K562 (cell line): ENCODE measurements around the gene CCDC88C. TPM values are rescaled to one million over a fixed set of nuclear protein-coding genes. Genes with fewer than 3 reads are reported as not detected.

ENCODE experiments used
- ATAC-seq: fragments of 200-7000 bp; cut with Tn5 transposase; 3 replicates; pipeline ENCODE4 v1.9.1; 2020; ENCODE audit warnings: moderate library complexity
- BruUV-seq: library from RNA; stranded (reverse); fragments of 400-500 nt; replicated peaks from 2 replicates; lab custom pipeline; 2021; lab: Mats Ljungman, UMichigan
- CTCF ChIA-PET: fragments of 300-600 bp; formaldehyde crosslinking; extraction: SDS; loops from one replicate; lab custom pipeline; 2021; ENCODE audit warnings: low intra/inter-chr PET ratio; lab: Yijun Ruan, JAX
- POLR2A ChIA-PET: fragments of 300-600, 350-650 bp; sonication (Branson Sonifier 250); formaldehyde crosslinking; extraction: SDS; loops from one replicate; lab custom pipeline; 2021; ENCODE audit warnings: antibody characterized with exemption, inconsistent platforms; lab: Yijun Ruan, JAX
- DNase-seq, 4 experiments: peaks; one replicate each; pipeline versions ENCODE4 v3.0.0 to v3.0.0-alpha.2; 2011 to 2018; ENCODE audit warnings: low spot score in 3 of 4, mixed read lengths in 3 of 4; ENCODE audit errors: extremely low read depth in 1 of 4
- FAIRE-seq: peaks from 2 replicates; lab custom pipeline; 2011; peaks lifted over from hg19 to GRCh38; lab: Jason Lieb, UNC
- H2AFZ ChIP-seq: 2 replicates; pipeline ENCODE4 v1.6.0; 2011; ENCODE audit warnings: low read depth, low read length, control low read depth, inconsistent platforms
- H3K27ac ChIP-seq: fragments of 200-600 bp; 3 replicates; pipeline ENCODE4 v1.8.0; 2011; ENCODE audit warnings: low read depth, mild to moderate bottlenecking, control low read depth, inconsistent platforms, low read length, moderate library complexity, mixed read lengths; ENCODE audit errors: extremely low read depth
- H3K27me3 ChIP-seq, 2 experiments: fragments of 300-600 bp in 1 of 2; 2 replicates in 1 of 2; 3 replicates in 1 of 2; pipeline versions ENCODE4 v1.6.0 to v1.8.0; 2011; ENCODE audit warnings: inconsistent platforms in 2 of 2, low read length in 2 of 2, mild to moderate bottlenecking in 1 of 2, mixed read lengths in 1 of 2, moderate library complexity in 1 of 2; ENCODE audit not compliant: control insufficient read depth in 2 of 2, insufficient read depth in 2 of 2
- H3K36me3 ChIP-seq: fragments of 300-600 bp; 3 replicates; pipeline ENCODE4 v1.8.0; 2011; ENCODE audit warnings: mild to moderate bottlenecking, low read length, inconsistent platforms; ENCODE audit not compliant: control insufficient read depth, insufficient read depth
- H3K4me1 ChIP-seq, 2 experiments: fragments of 200-600 bp in 1 of 2; replicated peaks in 1 of 2; 2 replicates in 1 of 2; 3 replicates in 1 of 2; pipeline versions ENCODE4 v1.5.1 to v1.8.0; 2011; ENCODE audit warnings: inconsistent platforms in 2 of 2, low read length in 2 of 2, mild to moderate bottlenecking in 1 of 2, mixed read lengths in 1 of 2, moderate library complexity in 1 of 2; ENCODE audit not compliant: control insufficient read depth in 2 of 2, insufficient read depth in 2 of 2
- H3K4me2 ChIP-seq: 2 replicates; pipeline ENCODE4 v1.6.1; 2011; ENCODE audit warnings: low read length, control low read depth, inconsistent platforms, mixed read lengths; ENCODE audit not compliant: insufficient read depth
- H3K4me3 ChIP-seq: fragments of 200-600 bp; sonication (generic), shearing (Covaris generic); 2 replicates; pipeline ENCODE4 v1.5.1; 2016; ENCODE audit warnings: control low read depth, inconsistent platforms
- H3K79me2 ChIP-seq: fragments of 200-600 bp; 3 replicates; pipeline ENCODE4 v1.8.0; 2011; ENCODE audit warnings: low read length, inconsistent platforms; ENCODE audit not compliant: control insufficient read depth, insufficient read depth
- H3K9ac ChIP-seq, 2 experiments: 2 replicates each; pipeline versions ENCODE4 v1.6.0 to v1.6.1; 2011; ENCODE audit warnings: low read depth in 2 of 2, low read length in 2 of 2, control low read depth in 1 of 2, inconsistent platforms in 1 of 2, mild to moderate bottlenecking in 1 of 2, mixed read lengths in 1 of 2; ENCODE audit not compliant: insufficient read depth in 1 of 2
- H3K9me1 ChIP-seq: one replicate; pipeline ENCODE4 v1.6.0; 2011; ENCODE audit warnings: inconsistent platforms, mild to moderate bottlenecking, low read length, moderate library complexity; ENCODE audit not compliant: control insufficient read depth, insufficient read depth
- H3K9me3 ChIP-seq: replicated peaks from 2 replicates; pipeline ENCODE4 v1.5.1; 2011; ENCODE audit warnings: low read depth, low read length, inconsistent platforms; ENCODE audit not compliant: control insufficient read depth, insufficient read depth
- H4K20me1 ChIP-seq: replicated peaks from 2 replicates; pipeline ENCODE4 v1.6.1; 2011; ENCODE audit warnings: low read length, inconsistent platforms, mixed read lengths; ENCODE audit not compliant: control insufficient read depth, insufficient read depth
- ARID1B ChIP-seq: fragments of 450-650 bp; IDR thresholded peaks from 2 replicates; pipeline ENCODE4 v1.6.1; 2016; ENCODE audit warnings: antibody characterized with exemption, mild to moderate bottlenecking, inconsistent platforms
- ARNT ChIP-seq, 2 experiments: fragments of 450-650 bp; IDR thresholded peaks; 2 replicates each; pipeline ENCODE4 v1.6.1; 2016; ENCODE audit warnings: mild to moderate bottlenecking in 1 of 2
- CBFA2T2 ChIP-seq: fragments of 450-650 bp; conservative IDR thresholded peaks from 2 replicates; pipeline ENCODE4 v1.6.1; 2017; ENCODE audit warnings: mild to moderate bottlenecking
- CCAR2 ChIP-seq: fragments of 200-400 bp; formaldehyde crosslinking; IDR thresholded peaks from 2 replicates; pipeline ENCODE4 v1.6.1; 2017; ENCODE audit warnings: mild to moderate bottlenecking, low read depth, low read length
- EP400 ChIP-seq: fragments of 450-650 bp; IDR thresholded peaks from 2 replicates; pipeline ENCODE4 v1.6.1; 2017; ENCODE audit warnings: antibody characterized with exemption, mild to moderate bottlenecking, moderate library complexity
- FOXK1 ChIP-seq: sonication (generic); formaldehyde crosslinking; IDR thresholded peaks from 2 replicates; pipeline ENCODE4 v1.8.0; 2022; ENCODE audit warnings: missing genetic modification reagents, mild to moderate bottlenecking, borderline replicate concordance
- HNRNPUL1 ChIP-seq: fragments of 200-400 bp; formaldehyde crosslinking; IDR thresholded peaks from 2 replicates; pipeline ENCODE4 v1.6.1; 2017; ENCODE audit warnings: low read length
- KAT2B ChIP-seq: IDR thresholded peaks from one replicate; pipeline ENCODE4 v1.6.1; 2012; ENCODE audit warnings: low read depth, mild to moderate bottlenecking, control low read depth, inconsistent platforms, low read length, moderate library complexity
- KDM2B ChIP-seq: fragments of 250-450 bp; sonication (Bioruptor Pico); IDR thresholded peaks from 2 replicates; pipeline ENCODE4 v1.8.0; 2021; ENCODE audit warnings: mild to moderate bottlenecking, moderate library complexity
- KLF1 ChIP-seq: fragments of 450-650 bp; IDR thresholded peaks from 2 replicates; pipeline ENCODE4 v1.6.1; 2016; ENCODE audit warnings: missing genetic modification characterization, missing compliant biosample characterization
- LEF1 ChIP-seq: fragments of 450-650 bp; IDR thresholded peaks from 2 replicates; pipeline ENCODE4 v1.6.1; 2016; ENCODE audit warnings: mild to moderate bottlenecking
- RCOR1 ChIP-seq, 2 experiments: IDR thresholded peaks; 2 replicates each; pipeline ENCODE4 v1.6.1; 2012; ENCODE audit warnings: low read depth in 2 of 2, low read length in 2 of 2, borderline replicate concordance in 1 of 2, improper control_type of control experiment in 1 of 2
- TCF7L2 ChIP-seq: fragments of 150-350 bp; IDR thresholded peaks from 2 replicates; pipeline ENCODE4 v1.6.1; 2016; ENCODE audit warnings: low read depth, mild to moderate bottlenecking, low read length, moderate library complexity
- TRIM25 ChIP-seq: fragments of 450-650 bp; IDR thresholded peaks from 2 replicates; pipeline ENCODE4 v1.7.0; 2016; ENCODE audit warnings: borderline replicate concordance
- ZNF140 ChIP-seq: fragments of 250-450 bp; sonication (Bioruptor Pico); IDR thresholded peaks from 2 replicates; pipeline ENCODE4 v1.8.0; 2021; ENCODE audit warnings: moderate library complexity, mild to moderate bottlenecking, inconsistent platforms
- ZNF3 ChIP-seq: fragments of 250-450 bp; sonication (Bioruptor Pico); IDR thresholded peaks from 2 replicates; pipeline ENCODE4 v1.5.0; 2021; ENCODE audit warnings: mild to moderate bottlenecking, moderate library complexity
- ZNF395 ChIP-seq: fragments of 200-800 bp; sonication (Bioruptor generic); IDR thresholded peaks from 2 replicates; pipeline ENCODE4 v1.6.1; 2017; ENCODE audit warnings: missing genetic modification characterization, missing compliant biosample characterization
- WGBS: fragments of 100-300 bp; shearing (Covaris generic); methylation state at CpG from one replicate; pipeline ENCODE4 v1.1.6; 2016; ENCODE audit warnings: low coverage, mixed read lengths; ENCODE audit not compliant: insufficient coverage; ENCODE audit errors: missing lambda C conversion rate; 5-methylcytosine and 5-hydroxymethylcytosine counted together
- in situ Hi-C: fragments of 300-500 bp; cut with MboI; formaldehyde crosslinking; loops from 4 replicates; pipeline ENCODE4 v1.15.0; 2018; ENCODE audit warnings: inconsistent platforms, mixed read lengths
- intact Hi-C: fragments of 100-400 bp; cut with micrococcal nuclease; formaldehyde crosslinking; loops from 2 replicates; pipeline ENCODE4 v1.14.2; 2022
- polyA plus RNA-seq, 8 experiments: library from polyadenylated mRNA; depleted of rRNA in 4 of 8; stranded (reverse) in 5 of 8; unstranded in 3 of 8; fragments of >200 nt; fragmentation: Nextera tagmentation in 2 of 8; fragmentation: Illumina TruSeq in 1 of 8; extraction: Ambion mirVana in 2 of 8; extraction: Trizol in 1 of 8; gene quantifications; 2 replicates each; pipeline versions ENCODE4 v1.2.1 to v1.2.3, GENCODE V29; 2011 to 2014; ENCODE audit warnings: inconsistent platforms in 1 of 8, missing spikeins in 1 of 8
- total RNA-seq, 7 experiments: library from RNA; depleted of rRNA in 6 of 7; stranded (reverse); fragments of >200 nt in 6 of 7; fragmentation: Illumina TruSeq in 2 of 7; extraction: Trizol in 2 of 7; gene quantifications; 2 replicates each; pipeline versions ENCODE4 v1.2.1 to v1.2.3, GENCODE V29; 2011 to 2021; ENCODE audit warnings: low replicate concordance in 1 of 7

Gene CCDC88C
- total and polyA plus RNA-seq, 9 of the 15 experiments (the other 6 are each of a cell fraction or from before 2014, with no cell fraction given): 0.62 to 22.5 (median 10.7) TPM

DNA sequence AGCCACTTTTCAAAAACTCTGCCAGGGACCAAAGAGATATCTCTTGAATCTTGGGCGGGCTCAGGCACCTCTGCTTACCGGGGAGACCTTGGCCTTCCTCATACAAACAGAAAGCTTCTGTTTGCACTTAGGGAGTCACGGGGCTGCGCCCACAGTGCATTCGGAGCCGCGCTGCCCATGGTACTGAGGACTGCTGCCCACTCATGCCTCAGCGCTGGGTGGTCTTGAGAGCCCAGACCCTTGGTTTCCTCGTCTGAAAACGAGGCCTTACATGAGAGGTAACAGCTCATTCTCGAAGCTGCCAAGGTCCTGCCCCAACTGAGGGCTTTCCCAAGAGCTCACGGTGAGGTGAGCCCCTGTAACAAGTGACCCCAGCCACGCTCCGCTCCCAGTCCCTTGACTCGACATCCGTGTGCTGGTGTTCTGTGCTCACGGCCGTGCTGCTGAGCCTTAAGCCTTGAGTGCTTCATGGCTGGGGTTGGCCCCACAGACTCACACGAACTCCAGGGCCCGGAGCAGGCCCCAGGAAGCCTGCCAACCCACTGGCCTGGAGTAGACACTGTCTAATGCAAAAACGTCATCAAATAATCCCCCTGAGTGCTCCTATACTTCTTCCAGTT lies 125.7 kb downstream of the CCDC88C start:
- no peak for ATAC-seq
- BruUV-seq: no TSS peak

More for the DNA sequence above, 125.7 kb downstream of the CCDC88C start:
- in situ Hi-C loops (no loop called here), intact Hi-C loops (no loop called here)
- DNase-seq (no peak), FAIRE-seq (no peak)
- no peak overlapping the region for H2AFZ ChIP-seq
- H3K27me3 ChIP-seq: no peaks in the 10 kb centered on the region
- H3K9ac ChIP-seq: no peak overlapping the region
- H3K36me3 ChIP-seq: peaks cover 61% of the 10 kb centered on the region; the same call in 1 of the 3 replicates
- H3K4me2 ChIP-seq: no peak overlapping the region
- WGBS: 82% methylated on average over 13 of the region's 21 CpGs
- H3K4me3 ChIP-seq: no peak overlapping the region
- H3K27ac ChIP-seq: no peak overlapping the region
- H3K9me3 ChIP-seq: no peaks in the 10 kb centered on the region
- POLR2A ChIA-PET: no interaction called here
- no peaks in the 10 kb centered on the region for H3K79me2 ChIP-seq
- CTCF ChIA-PET: no interaction called here
- no peak for TF ChIP-seq ZNF3 (CRISPR knock-in tag)
- TF ChIP-seq FOXK1 (CRISPR knock-in tag): no peak
- TF ChIP-seq CCAR2: no peak
- TF ChIP-seq RCOR1 (IDR thresholded peaks at IDR 0.05; ENCODE audit: borderline replicate concordance in 1 of 2, low read depth in 2 of 2, low read length in 2 of 2): no peak
- TF ChIP-seq KAT2B: no peak
- TF ChIP-seq ARNT (IDR thresholded peaks at IDR 0.05): no peak
- TF ChIP-seq ZNF140 (CRISPR knock-in tag): no peak
- TF ChIP-seq KLF1: no peak
- TF ChIP-seq LEF1: no peak
- no peak for TF ChIP-seq EP400
- no peak for TF ChIP-seq TRIM25
- TF ChIP-seq ZNF395 (CRISPR knock-in tag): no peak
- TF ChIP-seq TCF7L2: no peak
- TF ChIP-seq ARID1B: no peak
- no peak for TF ChIP-seq KDM2B
- TF ChIP-seq CBFA2T2: no peak
- no peak for TF ChIP-seq HNRNPUL1
- H4K20me1 ChIP-seq: no peaks in the 10 kb centered on the region
- no peaks in the 10 kb centered on the region; a peak in 1 of 5 replicates for H3K4me1 ChIP-seq
- no peaks in the 10 kb centered on the region for H3K9me1 ChIP-seq
